Right lobe of liver (tissue), 6 donors: ENCODE data around the gene ESRRB. TPM values are rescaled to one million over a fixed set of nuclear protein-coding genes. Genes with fewer than 3 reads are reported as not detected.

Experiments
- ATAC-seq, 4 donors: fragments of 200-7000 bp; cut with Tn5 transposase; one replicate each; pipeline ENCODE4 v1.9.1; 2020; ENCODE audit warnings: mild to moderate bottlenecking in 4 of 4, moderate library complexity in 4 of 4
- DNase-seq, 3 donors: peaks; one replicate each; pipeline ENCODE4 v3.0.0-alpha.2; 2020
- H3K27ac ChIP-seq, 3 donors: fragments of 200-600 bp; one replicate each; pipeline ENCODE4 v1.8.0; 2022
- H3K27me3 ChIP-seq, 2 donors: fragments of 200-600 bp; one replicate each; pipeline ENCODE4 v1.8.0; 2022
- H3K36me3 ChIP-seq, 4 donors: fragments of 200-600 bp; sonication (generic) in 1 of 4; one replicate each; pipeline versions ENCODE4 v1.5.1 to v1.8.0; 2017 to 2022; ENCODE audit warnings: control low read depth in 1 of 4
- H3K4me1 ChIP-seq, 4 donors: fragments of 200-600 bp; sonication (generic) in 1 of 4; one replicate each; pipeline versions ENCODE4 v1.5.1 to v1.8.0; 2017 to 2022; ENCODE audit warnings: control low read depth in 1 of 4
- H3K4me3 ChIP-seq, 3 donors: fragments of 200-600 bp; one replicate each; pipeline ENCODE4 v1.8.0; 2022
- H3K9me3 ChIP-seq, 4 donors: fragments of 200-600 bp; sonication (generic) in 1 of 4; one replicate each; pipeline versions ENCODE4 v1.5.1 to v1.8.0; 2017 to 2022; ENCODE audit warnings: control low read depth in 1 of 4
- POLR2A ChIP-seq: fragments of 450-650 bp; IDR thresholded peaks from one replicate; pipeline ENCODE4 v1.6.1; 2017; ENCODE audit warnings: antibody characterized with exemption, mild to moderate bottlenecking
- WGBS: methylation state at CpG from one replicate; pipeline ENCODE4 v1.1.6; 2018; ENCODE audit warnings: low coverage, low lambda C conversion rate; ENCODE audit not compliant: insufficient coverage; ENCODE audit errors: missing lambda C conversion rate; 5-methylcytosine and 5-hydroxymethylcytosine counted together
- intact Hi-C, 2 donors: fragments of 100-400 bp; cut with DNase I; formaldehyde crosslinking; loops; one replicate each; pipeline versions ENCODE4 v1.11.2 to v1.14.1; 2022
- total RNA-seq, 6 experiments: library from RNA; depleted of rRNA in 2 of 6; stranded (reverse); fragments of >200 nt in 2 of 6; fragmentation: NEBNext Ultra II Directional in 3 of 6; extraction: Animal tissue kit (Norgen Biotek cat#: 25700) in 3 of 6; gene quantifications; one replicate each; pipeline versions ENCODE4 v1.1.0 to v1.2.4, GENCODE V29; 2016 to 2023
- TF ChIP-seq, protein P1 (sequence below), 4 donors: fragments of 200-600 bp in 3 of 4; fragments of 450-650 bp in 1 of 4; IDR thresholded peaks; one replicate each; pipeline versions ENCODE4 v1.5.1 to v1.8.0; 2016 to 2022; ENCODE audit warnings: antibody characterized with exemption in 4 of 4, mild to moderate bottlenecking in 2 of 4
- donor health status: DM: no; HTN: yes; CAD: no.
- donor health status: DM: no; HTN: no; CAD: no.
- donor health status: DM: no; HTN: no; CAD: no.
- donor health status: DM: no; HTN: yes; CAD: no.
- donor health status: DM: no; HTN: yes; CAD: no.

Gene ESRRB
- total RNA-seq, 6 experiments from 2014 or later = 0.16 to 0.26 (median 0.17) TPM; not detected in 3

DNA sequence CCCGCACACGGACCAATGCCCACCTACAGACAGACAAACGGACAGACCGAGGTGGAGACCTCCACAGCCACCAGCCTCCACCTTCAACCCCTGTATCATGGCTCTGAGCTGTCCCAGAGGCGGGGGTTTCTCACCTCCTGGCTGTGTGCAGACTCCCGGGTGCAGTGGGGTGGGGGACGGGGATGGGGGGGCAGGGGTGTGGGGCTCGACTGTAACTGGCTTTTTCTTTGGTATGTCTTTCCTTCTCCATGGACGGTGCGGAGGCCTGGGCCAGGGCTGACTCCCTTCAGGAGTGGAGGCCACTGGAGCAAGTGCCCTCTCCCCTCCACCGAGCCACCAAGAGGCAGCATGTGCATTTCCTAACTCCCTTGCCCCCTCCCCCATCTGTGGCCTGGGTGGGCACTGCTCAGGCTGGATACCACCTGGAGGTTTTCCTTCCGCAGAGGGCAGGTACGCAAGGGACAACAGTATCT is 122.6 kb downstream of the ESRRB start:
- DNase-seq (peak in 1 of 3 donors; percentile 37), ATAC-seq (no peak)
- Histone ChIP-seq H3K27ac (no peak overlapping the region), H3K36me3 (no peaks in the 10 kb centered on the region), H3K9me3 (no peaks in the 10 kb centered on the region), H3K4me3 (no peak overlapping the region), H3K4me1 (no peaks in the 10 kb centered on the region), H3K27me3 (no peaks in the 10 kb centered on the region)
- intact Hi-C loops = no loop called here
- WGBS = 60% methylated on average over 1 of the region's 13 CpGs
- TF ChIP-seq, protein P1, sequence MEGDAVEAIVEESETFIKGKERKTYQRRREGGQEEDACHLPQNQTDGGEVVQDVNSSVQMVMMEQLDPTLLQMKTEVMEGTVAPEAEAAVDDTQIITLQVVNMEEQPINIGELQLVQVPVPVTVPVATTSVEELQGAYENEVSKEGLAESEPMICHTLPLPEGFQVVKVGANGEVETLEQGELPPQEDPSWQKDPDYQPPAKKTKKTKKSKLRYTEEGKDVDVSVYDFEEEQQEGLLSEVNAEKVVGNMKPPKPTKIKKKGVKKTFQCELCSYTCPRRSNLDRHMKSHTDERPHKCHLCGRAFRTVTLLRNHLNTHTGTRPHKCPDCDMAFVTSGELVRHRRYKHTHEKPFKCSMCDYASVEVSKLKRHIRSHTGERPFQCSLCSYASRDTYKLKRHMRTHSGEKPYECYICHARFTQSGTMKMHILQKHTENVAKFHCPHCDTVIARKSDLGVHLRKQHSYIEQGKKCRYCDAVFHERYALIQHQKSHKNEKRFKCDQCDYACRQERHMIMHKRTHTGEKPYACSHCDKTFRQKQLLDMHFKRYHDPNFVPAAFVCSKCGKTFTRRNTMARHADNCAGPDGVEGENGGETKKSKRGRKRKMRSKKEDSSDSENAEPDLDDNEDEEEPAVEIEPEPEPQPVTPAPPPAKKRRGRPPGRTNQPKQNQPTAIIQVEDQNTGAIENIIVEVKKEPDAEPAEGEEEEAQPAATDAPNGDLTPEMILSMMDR (IDR thresholded peaks at IDR 0.05) = no peak
- TF ChIP-seq POLR2A = no peak

DNA sequence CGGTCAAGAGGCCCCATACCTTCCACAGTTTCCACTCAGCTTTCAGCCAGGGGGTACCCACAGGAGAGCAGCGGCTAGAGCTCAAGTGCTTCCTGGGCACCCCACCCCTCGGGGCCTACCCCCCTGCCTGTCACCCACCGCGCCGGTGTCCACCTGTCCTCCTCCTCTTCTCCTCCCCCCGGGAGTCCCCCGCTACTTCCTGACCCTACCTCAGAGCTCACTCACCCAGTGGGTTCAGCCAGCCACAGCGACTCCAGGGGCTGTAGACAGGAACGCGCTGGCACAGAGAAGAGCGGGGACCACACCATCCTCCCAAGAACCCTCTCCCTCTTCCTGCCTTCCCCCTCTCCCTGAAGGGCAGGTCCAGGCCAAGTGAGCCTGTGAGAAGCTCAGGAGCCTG is 123.0 kb downstream of the ESRRB start:
- WGBS = 82% methylated on average over 7 of the region's 12 CpGs
- peak in 1 of 4 donors; percentile 6 for ATAC-seq
- TF ChIP-seq, protein P1 (IDR thresholded peaks at IDR 0.05) = no peak
- TF ChIP-seq POLR2A = no peak

DNA sequence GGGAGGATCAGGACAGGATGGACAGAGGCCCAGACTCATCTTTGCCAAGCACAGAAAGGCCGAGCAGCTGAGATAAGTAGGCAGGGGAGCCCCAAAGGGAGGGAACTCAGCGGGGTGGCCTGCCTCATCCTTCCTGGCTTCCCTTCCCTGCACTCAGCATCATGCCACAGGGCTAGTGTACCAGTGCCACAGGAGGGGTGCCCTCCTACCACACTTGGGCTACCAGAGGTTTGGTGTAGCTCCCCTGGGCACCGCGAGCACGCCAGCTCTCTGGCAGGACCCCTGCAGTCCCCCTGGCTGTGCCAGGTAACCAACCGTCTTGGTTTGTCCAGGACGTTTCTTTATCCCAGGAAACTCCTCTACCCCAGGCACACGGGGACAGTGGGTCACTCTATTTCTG is 123.5 kb downstream of the ESRRB start:
- intact Hi-C loops = no loop called here
- H3K4me3 ChIP-seq = no peak overlapping the region
- H3K9me3 ChIP-seq = no peaks in the 10 kb centered on the region
- H3K27ac ChIP-seq = no peak overlapping the region
- H3K36me3 ChIP-seq = no peaks in the 10 kb centered on the region
- 76% methylated on average over 2 of the region's 8 CpGs for WGBS
- ATAC-seq = no peak
- no peaks in the 10 kb centered on the region for H3K27me3 ChIP-seq
- DNase-seq = peak in 1 of 3 donors; percentile 44
- TF ChIP-seq POLR2A = no peak
- TF ChIP-seq, protein P1 (IDR thresholded peaks at IDR 0.05) = no peak
- H3K4me1 ChIP-seq = no peaks in the 10 kb centered on the region

More for the DNA sequence above, 123.0 kb downstream of the ESRRB start:
- Histone ChIP-seq H3K36me3 (no peaks in the 10 kb centered on the region), H3K27ac (no peak overlapping the region), H3K4me3 (no peak overlapping the region), H3K9me3 (no peaks in the 10 kb centered on the region), H3K27me3 (no peaks in the 10 kb centered on the region), H3K4me1 (no peaks in the 10 kb centered on the region)
- no peak for DNase-seq
- intact Hi-C loops = no loop called here

DNA sequence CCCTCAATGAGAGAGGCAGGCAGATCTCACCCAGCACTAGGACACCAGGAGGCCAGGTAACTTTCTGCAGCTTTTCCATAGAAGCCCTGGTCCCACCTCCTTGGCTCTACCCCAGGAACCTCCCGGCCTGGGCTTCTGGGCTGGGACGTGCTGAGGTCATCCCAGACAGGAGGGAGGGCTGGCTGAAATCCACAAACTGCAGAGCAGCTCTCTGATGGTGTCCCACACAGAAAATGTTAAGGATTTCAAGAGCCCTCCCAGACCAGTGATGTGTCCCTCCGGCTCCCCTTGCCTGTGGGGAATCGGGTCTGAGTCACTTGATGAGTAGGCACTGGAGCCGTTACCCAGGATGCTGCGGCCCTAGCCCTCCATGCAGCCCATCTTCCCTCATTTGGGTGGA is 124.1 kb downstream of the ESRRB start:
- no peaks in the 10 kb centered on the region for H3K4me1 ChIP-seq
- H3K36me3 ChIP-seq = no peaks in the 10 kb centered on the region
- intact Hi-C loops = no loop called here
- DNase-seq (peak in 1 of 3 donors; percentile 27), ATAC-seq (no peak)
- H3K27me3 ChIP-seq = no peaks in the 10 kb centered on the region
- H3K27ac ChIP-seq = no peak overlapping the region
- no peak overlapping the region for H3K4me3 ChIP-seq
- TF ChIP-seq, protein P1 (IDR thresholded peaks at IDR 0.05) = no peak
- TF ChIP-seq POLR2A = no peak
- H3K9me3 ChIP-seq = no peaks in the 10 kb centered on the region
- no CpG with 5 or more reads among the region's 6 CpGs for WGBS

DNA sequence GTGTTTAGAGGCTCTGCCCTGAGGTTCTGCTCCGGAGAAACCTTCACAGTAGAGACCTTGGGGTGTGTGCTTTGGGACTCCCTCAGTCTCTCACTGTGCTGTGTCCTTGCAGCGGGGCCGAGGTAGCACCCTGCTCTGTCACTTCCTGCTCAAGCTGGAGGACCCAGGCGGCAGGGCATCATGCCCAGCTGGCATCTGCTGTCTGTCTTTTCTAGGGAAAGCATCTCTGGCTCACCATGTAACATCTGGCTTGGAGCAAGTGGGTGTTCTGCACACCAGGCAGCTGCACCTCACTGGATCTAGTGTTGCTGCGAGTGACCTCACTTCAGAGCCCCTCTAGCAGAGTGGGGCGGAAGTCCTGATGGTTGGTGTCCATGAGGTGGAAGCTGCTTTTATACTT is 124.5 kb downstream of the ESRRB start:
- H3K27me3 ChIP-seq = no peaks in the 10 kb centered on the region
- DNase-seq = peak in 1 of 3 donors; percentile 38
- H3K27ac ChIP-seq = no peak overlapping the region
- 43% methylated on average over 2 of the region's 6 CpGs for WGBS
- no peaks in the 10 kb centered on the region for H3K4me1 ChIP-seq
- intact Hi-C loops = no loop called here
- TF ChIP-seq, protein P1 (IDR thresholded peaks at IDR 0.05) = no peak
- TF ChIP-seq POLR2A = no peak
- no peak overlapping the region for H3K4me3 ChIP-seq
- H3K9me3 ChIP-seq = no peaks in the 10 kb centered on the region
- no peak for ATAC-seq
- H3K36me3 ChIP-seq = no peaks in the 10 kb centered on the region
